ENCODE results near the gene GUCY1A1. TPM values are rescaled to one million over a fixed set of nuclear protein-coding genes. Genes with fewer than 3 reads are reported as not detected.
A peak's percentile ranks its signal among the peaks of the same experiment; 100 is the strongest.

Gene GUCY1A1
- total RNA-seq, 1 donor, result 0.43 TPM

DNA sequence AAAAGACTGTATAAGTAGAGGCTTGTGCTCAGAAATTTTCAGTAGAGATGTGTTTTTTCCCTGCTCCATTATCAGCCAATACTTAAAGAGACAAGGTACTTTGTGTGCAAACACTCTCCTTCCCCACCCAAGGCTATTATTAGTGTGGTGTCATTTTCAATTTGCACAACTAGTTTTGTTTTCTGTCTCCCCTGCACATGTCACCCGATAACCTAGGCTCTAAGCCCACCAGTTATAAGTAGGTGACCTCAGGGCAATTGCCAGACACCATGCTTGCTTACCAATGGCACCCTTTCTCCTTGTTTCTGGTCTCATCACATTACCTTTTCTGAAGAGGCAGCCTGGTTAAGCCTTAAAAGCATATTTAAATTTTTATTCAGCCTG is 8.0 kb upstream of the GUCY1A1 start:
- no peak for DNase-seq (ENCODE audit: low read depth)
- no peak overlapping the region for H3K4me3 ChIP-seq (ENCODE audit: low read depth, low read length)
- TF ChIP-seq, protein P1, sequence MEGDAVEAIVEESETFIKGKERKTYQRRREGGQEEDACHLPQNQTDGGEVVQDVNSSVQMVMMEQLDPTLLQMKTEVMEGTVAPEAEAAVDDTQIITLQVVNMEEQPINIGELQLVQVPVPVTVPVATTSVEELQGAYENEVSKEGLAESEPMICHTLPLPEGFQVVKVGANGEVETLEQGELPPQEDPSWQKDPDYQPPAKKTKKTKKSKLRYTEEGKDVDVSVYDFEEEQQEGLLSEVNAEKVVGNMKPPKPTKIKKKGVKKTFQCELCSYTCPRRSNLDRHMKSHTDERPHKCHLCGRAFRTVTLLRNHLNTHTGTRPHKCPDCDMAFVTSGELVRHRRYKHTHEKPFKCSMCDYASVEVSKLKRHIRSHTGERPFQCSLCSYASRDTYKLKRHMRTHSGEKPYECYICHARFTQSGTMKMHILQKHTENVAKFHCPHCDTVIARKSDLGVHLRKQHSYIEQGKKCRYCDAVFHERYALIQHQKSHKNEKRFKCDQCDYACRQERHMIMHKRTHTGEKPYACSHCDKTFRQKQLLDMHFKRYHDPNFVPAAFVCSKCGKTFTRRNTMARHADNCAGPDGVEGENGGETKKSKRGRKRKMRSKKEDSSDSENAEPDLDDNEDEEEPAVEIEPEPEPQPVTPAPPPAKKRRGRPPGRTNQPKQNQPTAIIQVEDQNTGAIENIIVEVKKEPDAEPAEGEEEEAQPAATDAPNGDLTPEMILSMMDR (IDR thresholded peaks at IDR 0.05; ENCODE audit: insufficient read depth, low read depth, low read length), result no peak

DNA sequence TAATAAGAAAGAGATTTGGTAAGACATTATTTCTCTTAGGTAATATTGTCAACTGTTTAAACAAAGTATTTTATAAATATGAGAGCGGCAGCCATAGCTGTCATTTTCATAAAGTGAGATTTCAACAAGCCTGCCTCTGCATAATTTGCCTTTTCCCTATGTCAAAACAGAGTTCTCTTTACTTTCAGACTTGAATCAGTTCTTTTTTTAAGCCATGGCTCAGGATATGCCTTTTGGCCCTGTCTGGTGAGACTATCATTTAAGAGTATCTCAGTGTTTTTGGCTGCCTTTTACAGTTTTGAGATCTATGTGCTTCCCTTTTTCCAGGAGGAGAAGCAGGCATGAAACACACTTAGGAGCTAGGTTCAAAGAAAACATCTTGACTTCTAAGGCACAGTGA is 7.5 kb upstream of the GUCY1A1 start:
- no peak overlapping the region for H3K4me3 ChIP-seq (ENCODE audit: low read depth, low read length)
- no peak for DNase-seq (ENCODE audit: low read depth)
- TF ChIP-seq, protein P1 (IDR thresholded peaks at IDR 0.05; ENCODE audit: insufficient read depth, low read depth, low read length), result no peak

DNA sequence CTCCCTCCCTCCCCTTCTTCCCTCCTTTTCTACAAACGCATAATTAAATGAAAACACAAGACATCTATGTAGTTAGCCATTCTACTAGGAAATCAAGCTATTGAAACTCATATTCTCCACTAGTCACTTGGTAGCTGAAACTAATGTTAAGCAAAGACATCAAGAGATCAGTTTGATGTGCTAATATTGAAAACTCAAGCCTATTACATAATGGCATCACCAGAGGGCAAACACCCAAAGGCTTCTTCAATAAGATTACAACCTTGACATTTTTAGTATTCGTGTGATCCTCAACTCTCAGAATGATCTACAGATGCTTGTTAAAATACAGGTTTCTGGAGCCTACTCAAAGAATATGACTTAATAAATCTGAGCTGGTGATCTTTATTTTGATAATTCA is 6.2 kb upstream of the GUCY1A1 start:
- no peak for DNase-seq (ENCODE audit: low read depth)
- TF ChIP-seq, protein P1 (IDR thresholded peaks at IDR 0.05; ENCODE audit: insufficient read depth, low read depth, low read length), result no peak
- no peak overlapping the region for H3K4me3 ChIP-seq (ENCODE audit: low read depth, low read length)

DNA sequence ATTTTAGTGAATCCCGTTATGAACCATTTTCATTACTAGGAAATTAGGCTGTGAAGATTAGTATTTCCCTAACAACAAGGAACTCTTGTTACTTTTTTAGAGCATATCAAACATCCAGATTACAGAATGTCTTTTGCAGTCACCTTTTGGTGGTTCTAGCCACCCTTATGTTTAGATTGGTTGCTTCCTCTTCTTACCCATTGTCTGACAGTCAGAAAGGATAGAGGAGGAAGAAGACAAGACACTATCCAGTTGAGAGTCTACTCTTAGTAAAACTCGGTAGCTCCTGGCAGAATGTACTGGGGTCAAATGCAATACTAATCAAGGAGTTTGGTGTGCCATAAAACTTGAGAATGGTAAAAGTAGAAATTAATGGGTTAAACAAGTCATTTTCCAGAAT is 1.6 kb upstream of the GUCY1A1 start:
- H3K4me3 ChIP-seq (ENCODE audit: low read depth, low read length), result no peak overlapping the region
- DNase-seq (ENCODE audit: low read depth), result no peak
- TF ChIP-seq, protein P1 (IDR thresholded peaks at IDR 0.05; ENCODE audit: insufficient read depth, low read depth, low read length), result no peak

DNA sequence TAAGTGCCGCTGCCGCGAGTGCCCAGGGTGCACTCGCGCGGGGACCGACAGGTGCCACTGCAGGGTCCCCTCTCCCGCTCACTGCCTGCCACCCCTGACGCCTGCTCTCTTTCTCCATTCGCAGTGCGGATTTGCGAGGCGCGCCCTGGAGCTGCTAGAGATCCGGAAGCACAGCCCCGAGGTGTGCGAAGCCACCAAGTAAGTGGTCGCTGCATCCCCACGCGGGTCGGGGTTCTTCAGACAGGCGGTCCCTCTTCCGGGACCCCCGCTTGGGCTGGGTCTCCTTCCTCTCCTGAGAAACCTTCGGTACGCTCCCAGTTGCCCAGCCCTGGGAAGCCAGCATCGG is 547 bp downstream of the GUCY1A1 start:
- DNase-seq (ENCODE audit: low read depth), result peak; percentile 26
- TF ChIP-seq, protein P1 (IDR thresholded peaks at IDR 0.05; ENCODE audit: insufficient read depth, low read depth, low read length), result no peak
- H3K4me3 ChIP-seq (ENCODE audit: low read depth, low read length), result peak overlapping the region; percentile 59

DNA sequence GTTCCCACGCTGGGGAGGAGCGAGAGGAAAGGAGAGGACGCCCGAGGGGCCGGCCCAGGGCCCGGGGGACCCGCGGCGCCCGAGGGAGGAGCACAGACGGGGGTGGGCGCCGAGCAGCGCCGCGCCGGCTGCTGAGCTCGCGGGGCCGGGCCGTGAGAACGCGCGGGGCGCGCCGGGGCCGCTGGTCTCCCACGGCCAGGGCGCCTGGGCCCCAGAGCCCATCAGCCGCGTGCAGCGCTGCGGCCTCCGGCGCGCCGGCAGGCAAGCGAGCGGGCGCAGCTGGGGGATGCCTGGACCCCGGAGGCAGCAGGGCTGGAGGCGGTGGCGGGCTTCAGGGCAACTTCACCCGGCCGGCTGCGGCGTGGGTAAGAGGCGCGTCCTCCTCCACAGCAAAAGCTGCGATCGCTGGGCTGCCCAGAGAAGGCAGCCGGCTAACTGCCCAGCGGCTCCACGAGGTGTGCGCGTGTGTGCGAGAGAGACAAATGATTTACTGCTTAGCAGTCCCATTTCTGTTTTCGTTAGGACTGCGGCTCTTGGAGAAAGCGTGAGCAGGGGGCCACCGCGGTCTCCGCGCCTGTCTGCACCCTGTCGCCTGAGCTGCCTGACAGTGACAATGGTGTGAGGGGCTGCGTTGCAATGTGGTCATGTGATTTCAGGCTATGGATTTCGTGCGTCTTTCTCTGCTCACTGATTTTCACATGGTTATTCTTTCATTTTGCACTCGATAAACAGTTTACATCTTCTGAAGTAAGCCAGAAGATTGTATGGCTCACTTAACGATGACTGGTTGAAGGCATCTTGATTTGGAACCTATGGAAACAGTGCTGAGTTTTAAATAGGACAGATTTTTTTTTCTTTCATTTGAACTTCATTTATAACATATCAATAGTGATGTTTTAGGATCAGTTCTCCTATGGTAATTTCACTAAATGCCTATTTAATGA is 1.2 kb downstream of the GUCY1A1 start:
- peak; percentile 38 for DNase-seq (ENCODE audit: low read depth)
- peak overlapping the region; percentile 60 for H3K4me3 ChIP-seq (ENCODE audit: low read depth, low read length)
- TF ChIP-seq, protein P1 (IDR thresholded peaks at IDR 0.05; ENCODE audit: insufficient read depth, low read depth, low read length), result no peak
